Stomach (tissue), 4 donors: ENCODE measurements around the gene ABCA9.

Experiments used
- CTCF ChIP-seq, 7 experiments: fragments of 450-650 bp in 4 of 7; fragments of 200-600 bp in 3 of 7; sonication (generic) in 3 of 7; IDR thresholded peaks; one replicate each; pipeline ENCODE4 v1.5.1; 2016 to 2019; ENCODE audit warnings: antibody characterized with exemption in 7 of 7, control low read depth in 2 of 7, mild to moderate bottlenecking in 1 of 7
- POLR2AphosphoS5 ChIP-seq, 3 donors: sonication (generic); formaldehyde crosslinking; IDR thresholded peaks; one replicate each; pipeline ENCODE4 v1.6.1; 2016; ENCODE audit warnings: antibody characterized with exemption in 3 of 3

- TF ChIP-seq CTCF (IDR thresholded peaks at IDR 0.05) = no peak
- no peak for TF ChIP-seq POLR2AphosphoS5 (IDR thresholded peaks at IDR 0.05)
Measured at GRCh38 chr17:68924793-68925720, 135.7 kb downstream of the ABCA9 start.
